Stomach (tissue), 9 donors: Measurements from ENCODE around the gene TMEM62. TPM values are rescaled to one million over a fixed set of nuclear protein-coding genes. Genes with fewer than 3 reads are reported as not detected.

ENCODE experiments used
- DNase-seq, 2 donors: peaks; one replicate each; pipeline versions ENCODE4 v3.0.0 to v3.0.0-alpha.2; 2013 to 2019
- H3K27ac ChIP-seq, 5 donors: fragments of 200-600 bp in 4 of 5; sonication (generic) in 4 of 5; one replicate each; pipeline ENCODE4 v1.5.1; 2013 to 2019; ENCODE audit warnings: mild to moderate bottlenecking in 1 of 5, moderate library complexity in 1 of 5
- H3K27me3 ChIP-seq, 3 donors: fragments of 200-600 bp; sonication (generic); one replicate each; pipeline ENCODE4 v1.5.1; 2017 to 2019; ENCODE audit warnings: mixed run types in 1 of 3
- H3K36me3 ChIP-seq, 4 donors: fragments of 200-600 bp; sonication (generic); 1 replicate in 3 of 4; 2 replicates in 1 of 4; pipeline ENCODE4 v1.5.1; 2016 to 2019
- H3K4me1 ChIP-seq, 4 donors: fragments of 200-600 bp; sonication (generic); one replicate each; pipeline ENCODE4 v1.5.1; 2016 to 2019
- H3K4me3 ChIP-seq, 4 donors: fragments of 200-600 bp; sonication (generic) in 3 of 4; one replicate each; pipeline ENCODE4 v1.5.1; 2016 to 2019; ENCODE audit warnings: mild to moderate bottlenecking in 1 of 4
- H3K9me3 ChIP-seq, 4 donors: fragments of 200-600 bp; sonication (generic); one replicate each; pipeline ENCODE4 v1.5.1; 2016 to 2019
- CTCF ChIP-seq, 7 experiments: fragments of 450-650 bp in 4 of 7; fragments of 200-600 bp in 3 of 7; sonication (generic) in 3 of 7; IDR thresholded peaks; one replicate each; pipeline ENCODE4 v1.5.1; 2016 to 2019; ENCODE audit warnings: antibody characterized with exemption in 7 of 7, control low read depth in 2 of 7, mild to moderate bottlenecking in 1 of 7
- EP300 ChIP-seq: sonication (generic); formaldehyde crosslinking; IDR thresholded peaks from one replicate; pipeline ENCODE4 v1.6.1; 2017; ENCODE audit warnings: antibody characterized with exemption
- POLR2A ChIP-seq, 4 donors: fragments of 450-650 bp; IDR thresholded peaks; one replicate each; pipeline ENCODE4 v1.6.1; 2016; ENCODE audit warnings: antibody characterized with exemption in 4 of 4, control low read depth in 2 of 4, mild to moderate bottlenecking in 1 of 4, moderate library complexity in 1 of 4
- POLR2AphosphoS5 ChIP-seq, 3 donors: sonication (generic); formaldehyde crosslinking; IDR thresholded peaks; one replicate each; pipeline ENCODE4 v1.6.1; 2016; ENCODE audit warnings: antibody characterized with exemption in 3 of 3
- WGBS, 5 donors: extraction: QIAGEN DNeasy Blood & Tissue Kit in 3 of 5; methylation state at CpG; one replicate each; pipeline versions ENCODE4 v1.1.5 to v1.1.7; 2013 to 2018; 5-methylcytosine and 5-hydroxymethylcytosine counted together
- intact Hi-C: fragments of 100-400 bp; cut with DNase I; formaldehyde crosslinking; loops from one replicate; pipeline ENCODE4 v1.15.1; 2023; ENCODE audit warnings: low total_unique reads
- polyA plus RNA-seq, 3 donors: library from polyadenylated mRNA; stranded (reverse); fragments of 200-250 nt; gene quantifications; one replicate each; pipeline ENCODE4 v1.2.3, GENCODE V29; 2013
- total RNA-seq, 5 donors: library from RNA; depleted of rRNA; stranded (reverse); fragments of >200 nt; gene quantifications; one replicate each; pipeline versions ENCODE4 v1.1.0 to v1.2.3, GENCODE V29; 2014 to 2016
- donor health status: healthy with polysubstance abuse.
- donor health status: Bipolar disorder and iron deficiency.
- donor health status: healthy.

The TMEM62 gene
- total and polyA plus RNA-seq, 8 donors: 5.5 to 92.0 (median 33.7) TPM

- Histone ChIP-seq H3K36me3 (no peaks in the 10 kb centered on the region), H3K27me3 (peaks cover 0 to 44% (median 12%) of the 10 kb centered on the region in 3 donors), H3K4me1 (no peaks in the 10 kb centered on the region), H3K27ac (no peak overlapping the region), H3K9me3 (no peaks in the 10 kb centered on the region), H3K4me3 (no peak overlapping the region)
- no peak for DNase-seq
- TF ChIP-seq CTCF (IDR thresholded peaks at IDR 0.05) (no peak), POLR2A (IDR thresholded peaks at IDR 0.05) (no peak), EP300 (no peak), POLR2AphosphoS5 (IDR thresholded peaks at IDR 0.05) (no peak)
- 74 to 84% (median 78%) methylated on average over 7 to 8 of the region's 8 CpGs for WGBS, 5 donors
- intact Hi-C loops: no loop called here
These were observed 78.9 kb downstream of the TMEM62 start for GRCh38 chr15:43212299-43212698.

GRCh38 chr15:43212951-43213350, 79.6 kb downstream of the TMEM62 start:
- Histone ChIP-seq H3K9me3 (no peaks in the 10 kb centered on the region), H3K4me1 (no peaks in the 10 kb centered on the region), H3K27ac (no peak overlapping the region), H3K36me3 (no peaks in the 10 kb centered on the region), H3K27me3 (peaks cover 0 to 37% (median 11%) of the 10 kb centered on the region in 3 donors), H3K4me3 (no peak overlapping the region)
- TF ChIP-seq POLR2AphosphoS5 (IDR thresholded peaks at IDR 0.05) (no peak), EP300 (no peak), POLR2A (IDR thresholded peaks at IDR 0.05) (no peak), CTCF (IDR thresholded peaks at IDR 0.05) (no peak)
- DNase-seq: no peak
- intact Hi-C loops: no loop called here

- Histone ChIP-seq H3K4me1 (no peaks in the 10 kb centered on the region), H3K27me3 (peaks cover 0 to 32% (median 6%) of the 10 kb centered on the region in 3 donors), H3K9me3 (no peaks in the 10 kb centered on the region), H3K4me3 (no peak overlapping the region), H3K36me3 (no peaks in the 10 kb centered on the region), H3K27ac (no peak overlapping the region)
- TF ChIP-seq CTCF (IDR thresholded peaks at IDR 0.05) (no peak), POLR2A (IDR thresholded peaks at IDR 0.05) (no peak), POLR2AphosphoS5 (IDR thresholded peaks at IDR 0.05) (no peak), EP300 (no peak)
- no peak for DNase-seq
- intact Hi-C loops: no loop called here
- 76 to 90% (median 85%) methylated on average over 3 to 5 of the region's 5 CpGs for WGBS, 5 donors
These were observed 80.1 kb downstream of the TMEM62 start for GRCh38 chr15:43213466-43213865.

- DNase-seq: no peak
- WGBS, 5 donors: 68 to 74% (median 70%) methylated on average over 8 of the region's 8 CpGs
- TF ChIP-seq EP300 (no peak), POLR2A (IDR thresholded peaks at IDR 0.05) (no peak), POLR2AphosphoS5 (IDR thresholded peaks at IDR 0.05) (no peak), CTCF (IDR thresholded peaks at IDR 0.05) (no peak)
- no peaks in the 10 kb centered on the region for H3K9me3 ChIP-seq
- H3K36me3 ChIP-seq: no peaks in the 10 kb centered on the region
- H3K4me3 ChIP-seq: no peak overlapping the region
- intact Hi-C loops: no loop called here
- H3K27ac ChIP-seq: no peak overlapping the region
- no peaks in the 10 kb centered on the region for H3K4me1 ChIP-seq
- H3K27me3 ChIP-seq: peaks cover 0 to 25% (median 2%) of the 10 kb centered on the region in 3 donors
These were observed 80.8 kb downstream of the TMEM62 start for GRCh38 chr15:43214169-43214568.
